ENCODE measurements around the gene PTGER2. TPM values are rescaled to one million over a fixed set of nuclear protein-coding genes. Genes with fewer than 3 reads are reported as not detected.

The PTGER2 gene
- polyA plus RNA-seq, 1 donor from 2014 or later: 2.8 TPM

- no peak overlapping the region for H3K27ac Mint-ChIP-seq
- H3K9me3 Mint-ChIP-seq: peaks cover 0 to 2% (median 1%) of the 10 kb centered on the region in 3 donors
- H3K4me1 Mint-ChIP-seq: peaks cover 0 to 1% (median 0%) of the 10 kb centered on the region in 3 donors
- H3K27me3 Mint-ChIP-seq: peaks cover 14% of the 10 kb centered on the region
- H3K4me3 Mint-ChIP-seq: no peak overlapping the region
- H3K36me3 Mint-ChIP-seq: no peaks in the 10 kb centered on the region
Observed at GRCh38 chr14:52339262-52339661, 25.1 kb downstream of the PTGER2 start.

GRCh38 chr14:52342849-52343596 is 28.9 kb downstream of the PTGER2 start:
- Mint-ChIP-seq H3K36me3 (no peaks in the 10 kb centered on the region), H3K9me3 (peaks cover 0 to 4% (median 1%) of the 10 kb centered on the region in 3 donors), H3K27me3 (peaks cover 8% of the 10 kb centered on the region), H3K27ac (no peak overlapping the region), H3K4me3 (no peak overlapping the region), H3K4me1 (peaks cover 0 to 1% (median 0%) of the 10 kb centered on the region in 3 donors)

- Mint-ChIP-seq H3K4me3 (no peak overlapping the region), H3K27ac (no peak overlapping the region), H3K27me3 (peaks cover 9% of the 10 kb centered on the region), H3K36me3 (no peaks in the 10 kb centered on the region), H3K4me1 (peaks cover 0 to 2% (median 0%) of the 10 kb centered on the region in 3 donors), H3K9me3 (peaks cover 0 to 2% (median 1%) of the 10 kb centered on the region in 3 donors)
Observed at GRCh38 chr14:52346778-52347177, 32.7 kb downstream of the PTGER2 start.

- Mint-ChIP-seq H3K27me3 (peaks cover 13% of the 10 kb centered on the region), H3K4me3 (no peak overlapping the region), H3K27ac (no peak overlapping the region), H3K9me3 (peaks cover 0 to 2% (median 1%) of the 10 kb centered on the region in 3 donors), H3K36me3 (no peaks in the 10 kb centered on the region), H3K4me1 (peaks cover 0 to 2% (median 1%) of the 10 kb centered on the region in 3 donors)
Observed at GRCh38 chr14:52348279-52348678, 34.2 kb downstream of the PTGER2 start.

- H3K27ac Mint-ChIP-seq: no peak overlapping the region
- H3K4me1 Mint-ChIP-seq: peaks cover 0 to 2% (median 1%) of the 10 kb centered on the region in 3 donors
- H3K9me3 Mint-ChIP-seq: peaks cover 0 to 2% (median 0%) of the 10 kb centered on the region in 3 donors
- no peaks in the 10 kb centered on the region for H3K36me3 Mint-ChIP-seq
- no peak overlapping the region for H3K4me3 Mint-ChIP-seq
- H3K27me3 Mint-ChIP-seq: peaks cover 15% of the 10 kb centered on the region
Observed at GRCh38 chr14:52348776-52349175, 34.7 kb downstream of the PTGER2 start.

- H3K27me3 Mint-ChIP-seq: peaks cover 11% of the 10 kb centered on the region
- H3K4me3 Mint-ChIP-seq: no peak overlapping the region
- H3K36me3 Mint-ChIP-seq: no peaks in the 10 kb centered on the region
- no peak overlapping the region for H3K27ac Mint-ChIP-seq
- H3K4me1 Mint-ChIP-seq: peaks cover 0 to 2% (median 1%) of the 10 kb centered on the region in 3 donors
- H3K9me3 Mint-ChIP-seq: peaks cover 0 to under 1% (median 0%) of the 10 kb centered on the region in 3 donors
Observed at GRCh38 chr14:52349731-52350130, 35.6 kb downstream of the PTGER2 start.

- Mint-ChIP-seq H3K9me3 (no peaks in the 10 kb centered on the region), H3K36me3 (no peaks in the 10 kb centered on the region), H3K4me1 (peaks cover 0 to 5% (median 1%) of the 10 kb centered on the region in 3 donors), H3K27me3 (peaks cover 11% of the 10 kb centered on the region), H3K27ac (no peak overlapping the region), H3K4me3 (no peak overlapping the region)
Observed at GRCh38 chr14:52350445-52350844, 36.3 kb downstream of the PTGER2 start.

GRCh38 chr14:52351233-52352060 is 37.3 kb downstream of the PTGER2 start:
- H3K9me3 Mint-ChIP-seq: no peaks in the 10 kb centered on the region
- no peak overlapping the region for H3K27ac Mint-ChIP-seq
- peaks cover 12% of the 10 kb centered on the region for H3K27me3 Mint-ChIP-seq
- H3K36me3 Mint-ChIP-seq: no peaks in the 10 kb centered on the region
- no peak overlapping the region for H3K4me3 Mint-ChIP-seq
- peaks cover 0 to 5% (median 1%) of the 10 kb centered on the region in 3 donors for H3K4me1 Mint-ChIP-seq

- H3K9me3 Mint-ChIP-seq: no peaks in the 10 kb centered on the region
- H3K36me3 Mint-ChIP-seq: no peaks in the 10 kb centered on the region
- no peak overlapping the region for H3K27ac Mint-ChIP-seq
- peaks cover 0 to 5% (median 1%) of the 10 kb centered on the region in 3 donors for H3K4me1 Mint-ChIP-seq
- H3K27me3 Mint-ChIP-seq: peaks cover 12% of the 10 kb centered on the region
- H3K4me3 Mint-ChIP-seq: peak overlapping the region in 1 of 4 donors; percentile 55
Observed at GRCh38 chr14:52352061-52352491, 38.0 kb downstream of the PTGER2 start.

GRCh38 chr14:52352569-52352968 is 38.5 kb downstream of the PTGER2 start:
- no peaks in the 10 kb centered on the region for H3K36me3 Mint-ChIP-seq
- H3K27me3 Mint-ChIP-seq: peaks cover 12% of the 10 kb centered on the region
- no peak overlapping the region for H3K27ac Mint-ChIP-seq
- peak overlapping the region in 2 of 4 donors; percentile 7 to 55 for H3K4me3 Mint-ChIP-seq
- peaks cover 0 to 5% (median 1%) of the 10 kb centered on the region in 3 donors for H3K4me1 Mint-ChIP-seq
- no peaks in the 10 kb centered on the region for H3K9me3 Mint-ChIP-seq

- H3K27me3 Mint-ChIP-seq: peaks cover 12% of the 10 kb centered on the region
- H3K36me3 Mint-ChIP-seq: no peaks in the 10 kb centered on the region
- peaks cover 0 to 5% (median 1%) of the 10 kb centered on the region in 3 donors for H3K4me1 Mint-ChIP-seq
- no peak overlapping the region for H3K27ac Mint-ChIP-seq
- no peak overlapping the region for H3K4me3 Mint-ChIP-seq
- no peaks in the 10 kb centered on the region for H3K9me3 Mint-ChIP-seq
Observed at GRCh38 chr14:52354242-52354641, 40.1 kb downstream of the PTGER2 start.

GRCh38 chr14:52355016-52355431 is 40.9 kb downstream of the PTGER2 start:
- Mint-ChIP-seq H3K27ac (no peak overlapping the region), H3K9me3 (no peaks in the 10 kb centered on the region), H3K27me3 (peaks cover 16% of the 10 kb centered on the region), H3K4me1 (peaks cover 0 to 5% (median 1%) of the 10 kb centered on the region in 3 donors), H3K36me3 (no peaks in the 10 kb centered on the region), H3K4me3 (no peak overlapping the region)

GRCh38 chr14:52355526-52355925 is 41.4 kb downstream of the PTGER2 start:
- H3K4me3 Mint-ChIP-seq: no peak overlapping the region
- no peaks in the 10 kb centered on the region for H3K9me3 Mint-ChIP-seq
- H3K36me3 Mint-ChIP-seq: no peaks in the 10 kb centered on the region
- H3K27ac Mint-ChIP-seq: no peak overlapping the region
- peaks cover 16% of the 10 kb centered on the region for H3K27me3 Mint-ChIP-seq
- H3K4me1 Mint-ChIP-seq: peaks cover 0 to 5% (median 1%) of the 10 kb centered on the region in 3 donors

- Mint-ChIP-seq H3K27me3 (peaks cover 14% of the 10 kb centered on the region), H3K9me3 (no peaks in the 10 kb centered on the region)
Observed at GRCh38 chr14:52356025-52356424, 41.9 kb downstream of the PTGER2 start.

GRCh38 chr14:52360831-52361230 is 46.7 kb downstream of the PTGER2 start:
- Mint-ChIP-seq H3K27me3 (peaks cover 5% of the 10 kb centered on the region), H3K36me3 (no peaks in the 10 kb centered on the region), H3K27ac (no peak overlapping the region), H3K9me3 (peaks cover 0 to 2% (median 0%) of the 10 kb centered on the region in 3 donors), H3K4me3 (no peak overlapping the region), H3K4me1 (no peaks in the 10 kb centered on the region)

More at GRCh38 chr14:52356025-52356424, 41.9 kb downstream of the PTGER2 start:
- Mint-ChIP-seq H3K4me3 (no peak overlapping the region), H3K27ac (no peak overlapping the region), H3K36me3 (no peaks in the 10 kb centered on the region), H3K4me1 (peaks cover 0 to 5% (median 1%) of the 10 kb centered on the region in 3 donors)
